ENCODE data around the gene SRSF6.

DNA sequence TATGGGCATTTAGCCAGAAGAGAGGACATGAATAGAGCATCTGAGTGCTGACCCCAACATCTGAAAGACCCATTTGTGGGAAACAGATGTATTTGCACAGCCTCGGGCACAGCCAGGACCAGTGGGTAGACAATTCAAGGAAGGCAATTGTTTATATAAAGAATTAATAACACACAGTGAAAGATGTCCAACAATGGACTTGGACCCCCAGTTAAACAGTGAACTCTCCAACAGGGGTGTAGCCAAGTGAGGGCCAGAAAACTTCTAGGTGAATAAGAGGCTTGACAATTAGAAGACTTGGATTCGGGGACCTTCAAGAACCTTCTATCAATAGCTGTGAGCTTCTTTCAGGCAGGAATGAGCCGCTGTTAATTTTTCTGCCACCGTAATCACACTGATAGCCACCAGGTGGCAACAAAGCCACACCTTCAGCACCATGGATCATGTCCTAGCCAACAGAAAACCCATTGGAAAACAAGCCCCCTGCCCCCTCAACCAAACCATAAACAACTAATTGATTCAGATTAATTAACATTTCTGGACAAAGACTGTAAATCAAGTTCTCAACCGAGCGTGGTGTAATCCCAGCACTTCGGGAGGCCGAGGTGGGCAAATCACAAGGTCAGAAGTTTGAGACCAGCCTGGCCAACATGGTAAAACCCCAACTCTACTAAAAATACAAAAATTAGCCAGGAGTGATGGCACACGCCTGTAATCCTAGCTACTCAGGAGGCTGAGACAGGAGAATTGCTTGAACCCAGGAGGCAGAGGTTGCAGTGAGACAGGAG is 8.8 kb upstream of the SRSF6 start:
- TF ChIP-seq, protein P1, sequence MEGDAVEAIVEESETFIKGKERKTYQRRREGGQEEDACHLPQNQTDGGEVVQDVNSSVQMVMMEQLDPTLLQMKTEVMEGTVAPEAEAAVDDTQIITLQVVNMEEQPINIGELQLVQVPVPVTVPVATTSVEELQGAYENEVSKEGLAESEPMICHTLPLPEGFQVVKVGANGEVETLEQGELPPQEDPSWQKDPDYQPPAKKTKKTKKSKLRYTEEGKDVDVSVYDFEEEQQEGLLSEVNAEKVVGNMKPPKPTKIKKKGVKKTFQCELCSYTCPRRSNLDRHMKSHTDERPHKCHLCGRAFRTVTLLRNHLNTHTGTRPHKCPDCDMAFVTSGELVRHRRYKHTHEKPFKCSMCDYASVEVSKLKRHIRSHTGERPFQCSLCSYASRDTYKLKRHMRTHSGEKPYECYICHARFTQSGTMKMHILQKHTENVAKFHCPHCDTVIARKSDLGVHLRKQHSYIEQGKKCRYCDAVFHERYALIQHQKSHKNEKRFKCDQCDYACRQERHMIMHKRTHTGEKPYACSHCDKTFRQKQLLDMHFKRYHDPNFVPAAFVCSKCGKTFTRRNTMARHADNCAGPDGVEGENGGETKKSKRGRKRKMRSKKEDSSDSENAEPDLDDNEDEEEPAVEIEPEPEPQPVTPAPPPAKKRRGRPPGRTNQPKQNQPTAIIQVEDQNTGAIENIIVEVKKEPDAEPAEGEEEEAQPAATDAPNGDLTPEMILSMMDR (IDR thresholded peaks at IDR 0.05; ENCODE audit: low read depth, low read length, poor library complexity, severe bottlenecking) = peak; percentile 81
- TF ChIP-seq EZH2phosphoT487 (IDR thresholded peaks at IDR 0.05; ENCODE audit: borderline replicate concordance, low read length) = no peak

All from DOHH2 (cell line).